AG09309 (cell line): ENCODE data around the gene SLC35F3.

Experiments
- DNase-seq: peaks from one replicate; pipeline ENCODE4 v3.0.0-alpha.2; 2010; ENCODE audit warnings: low read depth
- H3K4me3 ChIP-seq: 2 replicates; pipeline ENCODE4 v1.5.1; 2011; ENCODE audit warnings: mild to moderate bottlenecking, low read depth, low read length, moderate library complexity; ENCODE audit not compliant: control insufficient read depth
- CTCF ChIP-seq: IDR thresholded peaks from 2 replicates; pipeline ENCODE4 v1.5.1; 2011; ENCODE audit warnings: mild to moderate bottlenecking, low read depth, low read length, inconsistent platforms; ENCODE audit not compliant: insufficient read depth, control insufficient read depth; ENCODE audit errors: missing control alignments

The SLC35F3 gene

DNA sequence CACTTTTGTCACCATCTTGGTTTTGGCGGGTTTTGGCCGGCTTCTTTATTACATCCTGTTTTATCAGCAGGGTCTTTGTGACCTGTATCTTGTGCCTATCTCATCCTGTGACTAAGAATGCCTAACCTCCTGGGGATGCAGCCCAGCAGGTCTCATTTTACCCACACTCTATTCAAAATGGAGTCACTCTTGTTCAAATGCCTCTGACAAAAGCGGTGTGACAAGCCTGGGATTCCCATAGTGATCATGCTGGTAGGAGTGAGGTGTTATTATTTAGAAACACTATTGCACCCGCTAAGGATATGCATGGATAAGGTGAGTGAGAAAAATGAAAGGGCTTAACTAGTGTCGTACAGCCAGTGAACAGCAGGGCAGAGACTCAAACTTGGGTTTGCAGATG, 357.1 kb downstream of the SLC35F3 start:
- H3K4me3 ChIP-seq = no peak overlapping the region
- TF ChIP-seq CTCF = no peak
- DNase-seq = no peak

GRCh38 chr1:234262007-234262753, 357.7 kb downstream of the SLC35F3 start:
- DNase-seq = no peak
- no peak overlapping the region for H3K4me3 ChIP-seq
- no peak for TF ChIP-seq CTCF

GRCh38 chr1:234262754-234263105, 358.3 kb downstream of the SLC35F3 start:
- TF ChIP-seq CTCF = no peak
- no peak for DNase-seq

DNA sequence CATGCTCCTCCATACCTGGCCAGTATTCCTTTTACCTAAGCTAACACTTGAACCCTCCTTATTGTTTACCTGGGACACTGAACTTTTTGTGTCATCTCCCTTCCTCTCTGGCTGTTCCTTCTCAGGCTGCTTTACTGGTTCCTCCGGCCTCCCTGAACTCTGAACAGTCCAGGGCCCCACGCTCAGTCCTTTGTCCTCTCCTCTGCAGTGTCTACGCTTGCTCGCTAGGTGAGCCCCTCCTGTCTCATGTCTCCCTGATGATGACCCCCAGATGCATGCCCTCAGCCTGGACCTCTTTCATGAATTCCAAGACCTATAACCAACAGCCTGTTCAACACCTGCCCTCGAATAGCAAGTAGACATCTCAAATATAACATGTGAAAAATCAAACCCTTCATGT, 360.4 kb downstream of the SLC35F3 start:
- H3K4me3 ChIP-seq = no peak overlapping the region
- DNase-seq = no peak
- no peak for TF ChIP-seq CTCF

More at GRCh38 chr1:234262754-234263105, 358.3 kb downstream of the SLC35F3 start:
- no peak overlapping the region for H3K4me3 ChIP-seq

GRCh38 chr1:234265321-234265720, 360.8 kb downstream of the SLC35F3 start:
- no peak for TF ChIP-seq CTCF
- H3K4me3 ChIP-seq = no peak overlapping the region
- DNase-seq = no peak

- H3K4me3 ChIP-seq = no peak overlapping the region
These were observed 361.4 kb downstream of the SLC35F3 start for GRCh38 chr1:234265861-234266260.

More at GRCh38 chr1:234265861-234266260, 361.4 kb downstream of the SLC35F3 start:
- TF ChIP-seq CTCF = no peak
- DNase-seq = no peak
